Mammary epithelial cell (primary cell): ENCODE results near the gene ATG2B.

Experiments used
- CTCF ChIP-seq, 2 donors: IDR thresholded peaks in 1 of 2; conservative IDR thresholded peaks in 1 of 2; 2 replicates each; pipeline ENCODE4 v1.5.1; 2011 to 2012; ENCODE audit warnings: inconsistent platforms in 2 of 2, low read length in 2 of 2, mild to moderate bottlenecking in 2 of 2, control low read depth in 1 of 2, low read depth in 1 of 2; ENCODE audit not compliant: insufficient read depth in 1 of 2; ENCODE audit errors: extremely low read depth in 1 of 2
- EZH2 ChIP-seq: IDR thresholded peaks from 2 replicates; pipeline ENCODE4 v1.6.1; 2012; ENCODE audit warnings: low read length, inconsistent platforms, borderline replicate concordance

GRCh38 chr14:96364962-96365361 lies 1.8 kb upstream of the ATG2B start:
- TF ChIP-seq CTCF (conservative IDR thresholded peaks at IDR 0.05 in 1 of 2, IDR thresholded peaks at IDR 0.05 in 1 of 2; ENCODE audit: extremely low read depth in 1 of 2, insufficient read depth in 1 of 2, low read depth in 1 of 2, low read length in 2 of 2) = no peak
- no peak for TF ChIP-seq EZH2
